ENCODE results near the gene TBCCD1. TPM values are rescaled to one million over a fixed set of nuclear protein-coding genes. Genes with fewer than 3 reads are reported as not detected.
A peak's percentile ranks its signal among the peaks of the same experiment; 100 is the strongest.

Gene TBCCD1
- total RNA-seq, 1 donor from 2014 or later: 8.7 TPM

GRCh38 chr3:186538779-186539178, 28.4 kb downstream of the TBCCD1 start:
- H3K4me1 Mint-ChIP-seq (ENCODE audit: low read depth, unreplicated experiment): peaks cover 14% of the 10 kb centered on the region
- H3K27ac ChIP-seq (ENCODE audit: low read depth, low read length): no peak overlapping the region
- H3K4me1 ChIP-seq (ENCODE audit: insufficient read depth, low read length): peaks cover 12% of the 10 kb centered on the region
- H3K36me3 Mint-ChIP-seq (ENCODE audit: low read depth, unreplicated experiment): peaks cover 5% of the 10 kb centered on the region
- H3K9me3 ChIP-seq (ENCODE audit: insufficient read depth, low read depth, low read length): no peaks in the 10 kb centered on the region
- no peak overlapping the region for H2AFZ ChIP-seq (ENCODE audit: low read depth, low read length)
- H3K9ac ChIP-seq (ENCODE audit: low read length): no peak overlapping the region
- DNase-seq (ENCODE audit: low read depth) (no peak), FAIRE-seq (no peak)
- H3K4me2 ChIP-seq (ENCODE audit: low read length): no peak overlapping the region
- no peak overlapping the region for H3K27ac Mint-ChIP-seq (ENCODE audit: unreplicated experiment)
- no peaks in the 10 kb centered on the region for H3K79me2 ChIP-seq (ENCODE audit: insufficient read depth, low read length)
- no peak overlapping the region for H3K4me3 ChIP-seq (ENCODE audit: insufficient read depth, low read depth, low read length)
- no peaks in the 10 kb centered on the region for H3K27me3 ChIP-seq (ENCODE audit: insufficient read depth, low read length)
- H3K4me3 Mint-ChIP-seq (ENCODE audit: unreplicated experiment): no peak overlapping the region
- no peaks in the 10 kb centered on the region for H3K36me3 ChIP-seq (ENCODE audit: insufficient read depth, low read length)
- peaks cover 7% of the 10 kb centered on the region for H3K27me3 Mint-ChIP-seq (ENCODE audit: low read depth, unreplicated experiment)
- H4K20me1 ChIP-seq (ENCODE audit: insufficient read depth, low read length): no peaks in the 10 kb centered on the region
- H3K9me3 Mint-ChIP-seq (ENCODE audit: unreplicated experiment): no peaks in the 10 kb centered on the region
- no peak for TF ChIP-seq CTCF (IDR thresholded peaks at IDR 0.05; ENCODE audit: insufficient read depth, low read depth, low read length)
- TF ChIP-seq EZH2 (IDR thresholded peaks at IDR 0.05; ENCODE audit: insufficient read depth, low read length): no peak

- no peak overlapping the region for H3K9ac ChIP-seq (ENCODE audit: low read length)
- H3K4me1 ChIP-seq (ENCODE audit: insufficient read depth, low read length): peaks cover 12% of the 10 kb centered on the region
- H2AFZ ChIP-seq (ENCODE audit: low read depth, low read length): no peak overlapping the region
- TF ChIP-seq EZH2 (IDR thresholded peaks at IDR 0.05; ENCODE audit: insufficient read depth, low read length) (no peak), CTCF (IDR thresholded peaks at IDR 0.05; ENCODE audit: insufficient read depth, low read depth, low read length) (no peak)
- H3K4me3 ChIP-seq (ENCODE audit: insufficient read depth, low read depth, low read length): no peak overlapping the region
- Mint-ChIP-seq H3K27ac (ENCODE audit: unreplicated experiment) (no peak overlapping the region), H3K9me3 (ENCODE audit: unreplicated experiment) (no peaks in the 10 kb centered on the region), H3K4me3 (ENCODE audit: unreplicated experiment) (no peak overlapping the region), H3K36me3 (ENCODE audit: low read depth, unreplicated experiment) (peaks cover 5% of the 10 kb centered on the region), H3K27me3 (ENCODE audit: low read depth, unreplicated experiment) (peaks cover 7% of the 10 kb centered on the region), H3K4me1 (ENCODE audit: low read depth, unreplicated experiment) (peaks cover 14% of the 10 kb centered on the region)
- H3K9me3 ChIP-seq (ENCODE audit: insufficient read depth, low read depth, low read length): no peaks in the 10 kb centered on the region
- H4K20me1 ChIP-seq (ENCODE audit: insufficient read depth, low read length): no peaks in the 10 kb centered on the region
- no peak overlapping the region for H3K27ac ChIP-seq (ENCODE audit: low read depth, low read length)
- no peaks in the 10 kb centered on the region for H3K27me3 ChIP-seq (ENCODE audit: insufficient read depth, low read length)
- H3K79me2 ChIP-seq (ENCODE audit: insufficient read depth, low read length): no peaks in the 10 kb centered on the region
- no peak for FAIRE-seq
- no peaks in the 10 kb centered on the region for H3K36me3 ChIP-seq (ENCODE audit: insufficient read depth, low read length)
- H3K4me2 ChIP-seq (ENCODE audit: low read length): no peak overlapping the region
- DNase-seq (ENCODE audit: low read depth): peak; percentile 37
These were observed 30.0 kb downstream of the TBCCD1 start for GRCh38 chr3:186536883-186537844.
